Keratinocyte (primary cell): ENCODE data around the gene GPR33. TPM values are rescaled to one million over a fixed set of nuclear protein-coding genes. Genes with fewer than 3 reads are reported as not detected.

ENCODE experiments used
- DNase-seq: peaks from one replicate; pipeline ENCODE4 v3.0.0-alpha.2; 2011; ENCODE audit warnings: low read depth, missing footprints, low spot score
- FAIRE-seq: peaks from 2 replicates; lab custom pipeline; 2011; peaks lifted over from hg19 to GRCh38; lab: Jason Lieb, UNC
- H2AFZ ChIP-seq: 2 replicates; pipeline ENCODE4 v1.6.0; 2012; ENCODE audit warnings: low read length, control low read depth, inconsistent platforms; ENCODE audit not compliant: control insufficient read depth
- H3K27ac ChIP-seq: 2 replicates; pipeline ENCODE4 v1.5.1; 2011; ENCODE audit warnings: low read length; ENCODE audit not compliant: control insufficient read depth, insufficient read depth
- H3K27me3 ChIP-seq: 3 replicates; pipeline ENCODE4 v1.6.0; 2011; ENCODE audit warnings: low read length; ENCODE audit not compliant: control insufficient read depth, insufficient read depth; ENCODE audit errors: extremely low read depth
- H3K36me3 ChIP-seq, 2 experiments: 2 replicates in 1 of 2; 3 replicates in 1 of 2; pipeline ENCODE4 v1.5.1; 2011; ENCODE audit warnings: low read length in 2 of 2, mild to moderate bottlenecking in 1 of 2; ENCODE audit not compliant: control insufficient read depth in 2 of 2, insufficient read depth in 2 of 2; ENCODE audit errors: extremely low read depth in 1 of 2
- H3K4me1 ChIP-seq: 3 replicates; pipeline ENCODE4 v1.5.1; 2011; ENCODE audit warnings: low read length; ENCODE audit not compliant: control insufficient read depth, insufficient read depth; ENCODE audit errors: extremely low read depth
- H3K4me2 ChIP-seq: 3 replicates; pipeline ENCODE4 v1.6.0; 2011; ENCODE audit warnings: low read depth, low read length; ENCODE audit not compliant: control insufficient read depth, insufficient read depth; ENCODE audit errors: extremely low read depth
- H3K4me3 ChIP-seq, 3 experiments: fragments of 200-600 bp in 1 of 3; sonication (generic) in 1 of 3; 2 replicates in 2 of 3; 3 replicates in 1 of 3; pipeline ENCODE4 v1.5.1; 2011 to 2016; ENCODE audit warnings: low read length in 3 of 3, mild to moderate bottlenecking in 3 of 3, control low read depth in 2 of 3, inconsistent platforms in 1 of 3, low read depth in 1 of 3, mixed read lengths in 1 of 3, mixed run types in 1 of 3, moderate library complexity in 1 of 3; ENCODE audit not compliant: control insufficient read depth in 2 of 3, insufficient read depth in 2 of 3; ENCODE audit errors: extremely low read depth in 1 of 3
- H3K79me2 ChIP-seq: 2 replicates; pipeline ENCODE4 v1.6.0; 2012; ENCODE audit warnings: low read length; ENCODE audit not compliant: control insufficient read depth, insufficient read depth
- H3K9ac ChIP-seq: 3 replicates; pipeline ENCODE4 v1.6.0; 2011; ENCODE audit warnings: low read length; ENCODE audit not compliant: control insufficient read depth, insufficient read depth; ENCODE audit errors: extremely low read depth
- H3K9me1 ChIP-seq: 3 replicates; pipeline ENCODE4 v1.6.0; 2011; ENCODE audit warnings: low read length; ENCODE audit not compliant: control insufficient read depth, insufficient read depth; ENCODE audit errors: extremely low read depth
- H3K9me3 ChIP-seq: 2 replicates; pipeline ENCODE4 v1.5.1; 2012; ENCODE audit warnings: low read depth, low read length; ENCODE audit not compliant: control insufficient read depth
- H4K20me1 ChIP-seq: 3 replicates; pipeline ENCODE4 v1.6.0; 2011; ENCODE audit warnings: low read length; ENCODE audit not compliant: control insufficient read depth, insufficient read depth; ENCODE audit errors: extremely low read depth
- EZH2 ChIP-seq: IDR thresholded peaks from one replicate; pipeline ENCODE4 v1.6.1; 2012; ENCODE audit warnings: inconsistent platforms, mild to moderate bottlenecking, low read length, moderate library complexity
- dilution Hi-C: fragments of 300-500 bp; cut with MboI; formaldehyde crosslinking; loops from one replicate; pipeline ENCODE4 v1.7.0; 2020; ENCODE audit warnings: low sequenced_read_pairs; ENCODE audit not compliant: extremely low pct_ligation_motif_present
- polyA plus RNA-seq, 5 experiments: library from polyadenylated mRNA; depleted of rRNA in 3 of 5; stranded (reverse) in 3 of 5; stranded (forward) in 1 of 5; unstranded in 1 of 5; fragments of >200 nt; gene quantifications; 1 replicate in 1 of 5; 2 replicates in 3 of 5; 3 replicates in 1 of 5; pipeline versions ENCODE4 v1.2.1 to v1.2.3, GENCODE V29; 2011 to 2012; ENCODE audit warnings: missing spikeins in 2 of 5, low read depth in 1 of 5, low replicate concordance in 1 of 5
- TF ChIP-seq, protein P1 (sequence below), 3 experiments: IDR thresholded peaks in 1 of 3; conservative IDR thresholded peaks in 1 of 3; optimal IDR thresholded peaks in 1 of 3; 2 replicates in 2 of 3; 3 replicates in 1 of 3; pipeline versions ENCODE3 to v1.5.1; 2011; ENCODE audit warnings: low read length in 3 of 3, mild to moderate bottlenecking in 3 of 3, moderate library complexity in 2 of 3, control low read depth in 1 of 3, inconsistent platforms in 1 of 3; ENCODE audit not compliant: insufficient read depth in 2 of 3; ENCODE audit errors: extremely low read depth in 1 of 3

The GPR33 gene
- polyA plus RNA-seq, 1 donor (not counting 4 experiments of a cell fraction or from before 2014, with no cell fraction given): not detected

GRCh38 chr14:31527546-31527945, 39.7 kb upstream of the GPR33 start:
- no peaks in the 10 kb centered on the region for H3K79me2 ChIP-seq
- no peaks in the 10 kb centered on the region for H3K4me1 ChIP-seq
- no peak overlapping the region for H3K4me3 ChIP-seq
- no peaks in the 10 kb centered on the region for H3K36me3 ChIP-seq
- no peak overlapping the region for H3K4me2 ChIP-seq
- DNase-seq: no peak
- TF ChIP-seq, protein P1, sequence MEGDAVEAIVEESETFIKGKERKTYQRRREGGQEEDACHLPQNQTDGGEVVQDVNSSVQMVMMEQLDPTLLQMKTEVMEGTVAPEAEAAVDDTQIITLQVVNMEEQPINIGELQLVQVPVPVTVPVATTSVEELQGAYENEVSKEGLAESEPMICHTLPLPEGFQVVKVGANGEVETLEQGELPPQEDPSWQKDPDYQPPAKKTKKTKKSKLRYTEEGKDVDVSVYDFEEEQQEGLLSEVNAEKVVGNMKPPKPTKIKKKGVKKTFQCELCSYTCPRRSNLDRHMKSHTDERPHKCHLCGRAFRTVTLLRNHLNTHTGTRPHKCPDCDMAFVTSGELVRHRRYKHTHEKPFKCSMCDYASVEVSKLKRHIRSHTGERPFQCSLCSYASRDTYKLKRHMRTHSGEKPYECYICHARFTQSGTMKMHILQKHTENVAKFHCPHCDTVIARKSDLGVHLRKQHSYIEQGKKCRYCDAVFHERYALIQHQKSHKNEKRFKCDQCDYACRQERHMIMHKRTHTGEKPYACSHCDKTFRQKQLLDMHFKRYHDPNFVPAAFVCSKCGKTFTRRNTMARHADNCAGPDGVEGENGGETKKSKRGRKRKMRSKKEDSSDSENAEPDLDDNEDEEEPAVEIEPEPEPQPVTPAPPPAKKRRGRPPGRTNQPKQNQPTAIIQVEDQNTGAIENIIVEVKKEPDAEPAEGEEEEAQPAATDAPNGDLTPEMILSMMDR (optimal IDR thresholded peaks at IDR 0.05 in 1 of 3, IDR thresholded peaks at IDR 0.05 in 1 of 3, conservative IDR thresholded peaks at IDR 0.05 in 1 of 3; ENCODE audit: extremely low read depth in 1 of 3, insufficient read depth in 2 of 3, low read length in 3 of 3): no peak
- no peak for TF ChIP-seq EZH2
- H3K27ac ChIP-seq: no peak overlapping the region
- no peak for FAIRE-seq
- H3K9ac ChIP-seq: no peak overlapping the region
- H4K20me1 ChIP-seq: no peaks in the 10 kb centered on the region
- no peaks in the 10 kb centered on the region for H3K27me3 ChIP-seq
- H2AFZ ChIP-seq: no peak overlapping the region
- dilution Hi-C loops: no loop called here
- H3K9me3 ChIP-seq: no peaks in the 10 kb centered on the region
- no peaks in the 10 kb centered on the region for H3K9me1 ChIP-seq

DNA sequence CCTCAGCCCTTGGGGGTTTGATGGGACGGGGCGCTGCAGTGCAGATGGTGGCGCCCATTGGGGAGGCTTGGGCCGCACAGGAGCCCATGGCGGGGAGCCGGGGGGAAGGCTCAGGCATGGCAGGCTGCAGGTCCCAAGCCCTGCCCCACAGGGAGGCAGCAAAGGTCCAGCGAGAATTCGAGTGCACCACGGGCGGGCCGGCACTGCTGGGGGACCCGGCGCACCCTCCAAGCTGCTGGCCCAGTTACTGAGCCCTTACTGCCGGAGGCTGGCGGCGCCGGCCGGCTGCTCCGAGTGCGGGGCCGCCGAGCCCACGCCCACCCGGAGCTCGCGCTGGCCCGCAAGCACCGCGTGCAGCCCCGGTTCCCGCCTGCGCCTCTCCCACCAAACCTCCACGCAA, 39.2 kb upstream of the GPR33 start:
- no peaks in the 10 kb centered on the region for H3K36me3 ChIP-seq
- no peaks in the 10 kb centered on the region for H3K9me3 ChIP-seq
- no peak overlapping the region for H2AFZ ChIP-seq
- no peak overlapping the region for H3K4me2 ChIP-seq
- dilution Hi-C loops: no loop called here
- H3K79me2 ChIP-seq: no peaks in the 10 kb centered on the region
- no peaks in the 10 kb centered on the region for H3K9me1 ChIP-seq
- H3K9ac ChIP-seq: no peak overlapping the region
- no peaks in the 10 kb centered on the region for H4K20me1 ChIP-seq
- H3K4me1 ChIP-seq: no peaks in the 10 kb centered on the region
- H3K4me3 ChIP-seq: no peak overlapping the region
- FAIRE-seq: no peak
- H3K27ac ChIP-seq: no peak overlapping the region
- DNase-seq: no peak
- TF ChIP-seq, protein P1 (optimal IDR thresholded peaks at IDR 0.05 in 1 of 3, IDR thresholded peaks at IDR 0.05 in 1 of 3, conservative IDR thresholded peaks at IDR 0.05 in 1 of 3; ENCODE audit: extremely low read depth in 1 of 3, insufficient read depth in 2 of 3, low read length in 3 of 3): no peak
- TF ChIP-seq EZH2: no peak
- no peaks in the 10 kb centered on the region for H3K27me3 ChIP-seq
